Chondrocyte (in vitro differentiated cells): ENCODE results near the gene STIM2. TPM values are rescaled to one million over a fixed set of nuclear protein-coding genes. Genes with fewer than 3 reads are reported as not detected.

Source experiments
- DNase-seq: peaks from one replicate; pipeline ENCODE4 v3.0.0; 2021; ENCODE audit warnings: mixed read lengths, low spot score
- H3K27ac Mint-ChIP-seq: one replicate; pipeline ENCODE4 v1.8.0; 2021; ENCODE audit warnings: mild to moderate bottlenecking, moderate library complexity, mixed read lengths; ENCODE audit not compliant: unreplicated experiment
- H3K27me3 Mint-ChIP-seq: 2 replicates; pipeline ENCODE4 v1.8.0; 2021; ENCODE audit warnings: low read depth, mixed read lengths
- H3K36me3 Mint-ChIP-seq: 2 replicates; pipeline ENCODE4 v1.8.0; 2021; ENCODE audit warnings: low read depth, mixed read lengths
- H3K4me1 Mint-ChIP-seq: 2 replicates; pipeline ENCODE4 v1.8.0; 2021; ENCODE audit warnings: low read depth, mild to moderate bottlenecking, mixed read lengths
- H3K4me3 Mint-ChIP-seq: one replicate; pipeline ENCODE4 v1.8.0; 2021; ENCODE audit warnings: mild to moderate bottlenecking, moderate library complexity, mixed read lengths; ENCODE audit not compliant: unreplicated experiment
- H3K9me3 Mint-ChIP-seq: 2 replicates; pipeline ENCODE4 v1.8.0; 2021; ENCODE audit warnings: low read depth, mixed read lengths
- CTCF ChIP-seq: fragments of 200-600 bp; sonication (generic); IDR thresholded peaks from 2 replicates; pipeline ENCODE4 v1.5.0; 2021; ENCODE audit warnings: antibody characterized with exemption, mild to moderate bottlenecking, moderate library complexity
- total RNA-seq: library from RNA; stranded (reverse); gene quantifications from 3 replicates; pipeline ENCODE4 v1.2.1, GENCODE V29; 2021

The STIM2 gene
- total RNA-seq, 1 donor from 2014 or later, result 13.5 TPM

- H3K4me1 Mint-ChIP-seq, result peaks cover 6% of the 10 kb centered on the region
- H3K9me3 Mint-ChIP-seq, result peaks cover 6% of the 10 kb centered on the region
- no peak overlapping the region for H3K4me3 Mint-ChIP-seq
- H3K36me3 Mint-ChIP-seq, result no peaks in the 10 kb centered on the region
- no peak for TF ChIP-seq CTCF
- H3K27ac Mint-ChIP-seq, result no peak overlapping the region
- no peak for DNase-seq
- no peaks in the 10 kb centered on the region for H3K27me3 Mint-ChIP-seq
Measured at GRCh38 chr4:26987191-26987590, 126.5 kb downstream of the STIM2 start.

GRCh38 chr4:26991057-26991456 lies 130.4 kb downstream of the STIM2 start:
- TF ChIP-seq CTCF, result no peak
- DNase-seq, result no peak

GRCh38 chr4:26992657-26993361 lies 132.2 kb downstream of the STIM2 start:
- H3K9me3 Mint-ChIP-seq, result peaks cover 6% of the 10 kb centered on the region

More at GRCh38 chr4:26991057-26991456, 130.4 kb downstream of the STIM2 start:
- Mint-ChIP-seq H3K4me1 (no peaks in the 10 kb centered on the region), H3K9me3 (peaks cover 6% of the 10 kb centered on the region), H3K27ac (no peak overlapping the region), H3K27me3 (no peaks in the 10 kb centered on the region), H3K4me3 (no peak overlapping the region), H3K36me3 (peaks cover 1% of the 10 kb centered on the region)

GRCh38 chr4:26993539-26993938 lies 132.9 kb downstream of the STIM2 start:
- Mint-ChIP-seq H3K9me3 (peaks cover 6% of the 10 kb centered on the region), H3K27ac (no peak overlapping the region), H3K4me1 (no peaks in the 10 kb centered on the region), H3K4me3 (no peak overlapping the region), H3K36me3 (peaks cover 1% of the 10 kb centered on the region), H3K27me3 (no peaks in the 10 kb centered on the region)
- DNase-seq, result no peak
- TF ChIP-seq CTCF, result no peak

More at GRCh38 chr4:26992657-26993361, 132.2 kb downstream of the STIM2 start:
- no peak overlapping the region for H3K27ac Mint-ChIP-seq
- no peaks in the 10 kb centered on the region for H3K4me1 Mint-ChIP-seq
- H3K27me3 Mint-ChIP-seq, result no peaks in the 10 kb centered on the region
- H3K4me3 Mint-ChIP-seq, result no peak overlapping the region
- peaks cover 1% of the 10 kb centered on the region for H3K36me3 Mint-ChIP-seq
- no peak for TF ChIP-seq CTCF
- DNase-seq, result no peak

GRCh38 chr4:26993967-26994366 lies 133.3 kb downstream of the STIM2 start:
- DNase-seq, result no peak
- H3K9me3 Mint-ChIP-seq, result peaks cover 6% of the 10 kb centered on the region
- TF ChIP-seq CTCF, result no peak
- peaks cover 1% of the 10 kb centered on the region for H3K36me3 Mint-ChIP-seq
- H3K27me3 Mint-ChIP-seq, result no peaks in the 10 kb centered on the region
- H3K27ac Mint-ChIP-seq, result no peak overlapping the region
- H3K4me3 Mint-ChIP-seq, result no peak overlapping the region
- H3K4me1 Mint-ChIP-seq, result no peaks in the 10 kb centered on the region
